Psoas muscle (tissue), 8 donors: ENCODE results near the gene HOMER2. TPM values are rescaled to one million over a fixed set of nuclear protein-coding genes. Genes with fewer than 3 reads are reported as not detected.

Experiments
- ATAC-seq, 4 donors: fragments of 200-7000 bp; cut with Tn5 transposase; one replicate each; pipeline ENCODE4 v1.9.1; 2020; ENCODE audit warnings: moderate library complexity in 3 of 4, mild to moderate bottlenecking in 2 of 4
- DNase-seq, 2 donors: peaks; one replicate each; pipeline ENCODE4 v3.0.0-alpha.2; 2020
- H3K27ac ChIP-seq: fragments of 200-600 bp; one replicate; pipeline ENCODE4 v1.8.0; 2022
- H3K27me3 ChIP-seq, 3 donors: fragments of 200-600 bp in 1 of 3; one replicate each; pipeline versions ENCODE4 v1.6.1 to v1.8.0; 2013 to 2022; ENCODE audit warnings: low read length in 2 of 3, mild to moderate bottlenecking in 2 of 3, moderate library complexity in 1 of 3; ENCODE audit not compliant: insufficient read depth in 3 of 3
- H3K36me3 ChIP-seq, 2 donors: fragments of 200-600 bp in 1 of 2; one replicate each; pipeline versions ENCODE4 v1.6.1 to v1.8.0; 2013 to 2022; ENCODE audit warnings: low read depth in 1 of 2, mild to moderate bottlenecking in 1 of 2, moderate library complexity in 1 of 2; ENCODE audit not compliant: insufficient read depth in 1 of 2
- H3K4me1 ChIP-seq: fragments of 200-600 bp; one replicate; pipeline ENCODE4 v1.8.0; 2022
- H3K4me3 ChIP-seq: fragments of 200-600 bp; one replicate; pipeline ENCODE4 v1.8.0; 2022; ENCODE audit warnings: mild to moderate bottlenecking
- H3K9me3 ChIP-seq: fragments of 200-600 bp; one replicate; pipeline ENCODE4 v1.8.0; 2022
- CTCF ChIP-seq: fragments of 200-600 bp; IDR thresholded peaks from one replicate; pipeline ENCODE4 v1.8.0; 2022; ENCODE audit warnings: antibody characterized with exemption
- WGBS, 3 donors: extraction: QIAGEN DNeasy Blood & Tissue Kit; methylation state at CpG; one replicate each; pipeline versions ENCODE4 v1.1.6 to v1.1.7; 2013; 5-methylcytosine and 5-hydroxymethylcytosine counted together
- intact Hi-C, 2 donors: fragments of 100-400 bp; cut with DNase I; formaldehyde crosslinking; loops; one replicate each; pipeline versions ENCODE4 v1.11.0 to v1.14.2; 2022
- polyA plus RNA-seq, 3 donors: library from polyadenylated mRNA; stranded (reverse); fragments of 200-250 nt; gene quantifications; one replicate each; pipeline ENCODE4 v1.2.3, GENCODE V29; 2013
- total RNA-seq, 4 donors: library from RNA; stranded (reverse); fragmentation: NEBNext Ultra II Directional in 2 of 4; extraction: Animal tissue kit (Norgen Biotek cat#: 25700) in 2 of 4; gene quantifications; one replicate each; pipeline versions ENCODE4 v1.2.1 to v1.2.4, GENCODE V29; 2021 to 2023
- donor health status: healthy with polysubstance abuse.
- donor health status: DM: no; HTN: no; CAD: no; lungs with moderate emphysema.
- donor health status: Bipolar disorder and iron deficiency.
- donor health status: healthy.
- donor health status: DM: yes; HTN: yes; CAD: no.
- donor health status: DM: no; HTN: no; CAD: no.
- donor health status: DM: no; HTN: no; CAD: no.
- donor health status: DM: yes; HTN: yes; CAD: no.

HOMER2 gene
- total and polyA plus RNA-seq, 7 donors, result 27.2 to 119 (median 53.9) TPM

- DNase-seq, result no peak
- no peak for TF ChIP-seq CTCF
- Histone ChIP-seq H3K27me3 (no peaks in the 10 kb centered on the region), H3K4me3 (no peak overlapping the region), H3K27ac (peak overlapping the region; percentile 24), H3K36me3 (peaks cover 2 to 11% of the 10 kb centered on the region in 2 donors), H3K9me3 (no peaks in the 10 kb centered on the region), H3K4me1 (peaks cover 9% of the 10 kb centered on the region)
- 63 to 90% (median 68%) methylated on average over 6 of the region's 6 CpGs for WGBS, 3 donors
- peak in 2 of 4 donors; percentile 27 to 50 for ATAC-seq
- intact Hi-C loops, result no loop called here
These were observed 61.5 kb downstream of the HOMER2 start for GRCh38 chr15:82890995-82891390.

GRCh38 chr15:82890338-82890994 is 62.1 kb downstream of the HOMER2 start:
- Histone ChIP-seq H3K4me1 (peaks cover 9% of the 10 kb centered on the region), H3K36me3 (peaks cover 2 to 11% of the 10 kb centered on the region in 2 donors), H3K27ac (peak overlapping the region; percentile 24), H3K27me3 (no peaks in the 10 kb centered on the region), H3K9me3 (no peaks in the 10 kb centered on the region), H3K4me3 (no peak overlapping the region)
- intact Hi-C loops, result no loop called here
- 35 to 54% (median 42%) methylated on average over 9 of the region's 9 CpGs for WGBS, 3 donors
- no peak for TF ChIP-seq CTCF
- ATAC-seq (peak; percentile 52 to 87 (median 76)), DNase-seq (no peak)

GRCh38 chr15:82882273-82882928 is 70.1 kb downstream of the HOMER2 start:
- ATAC-seq, result peak; percentile 94 to 97 (median 96)
- Histone ChIP-seq H3K36me3 (no peaks in the 10 kb centered on the region), H3K4me1 (peaks cover 19% of the 10 kb centered on the region), H3K27ac (peak overlapping the region; percentile 68), H3K9me3 (no peaks in the 10 kb centered on the region), H3K4me3 (no peak overlapping the region), H3K27me3 (no peaks in the 10 kb centered on the region)
- intact Hi-C loops, result no loop called here
- no peak for TF ChIP-seq CTCF
- WGBS, 3 donors, result 28 to 42% (median 35%) methylated on average over 5 of the region's 5 CpGs
- peak; percentile 27 to 62 for DNase-seq

- no peak for TF ChIP-seq CTCF
- H3K36me3 ChIP-seq, result no peaks in the 10 kb centered on the region
- WGBS, 3 donors, result 45 to 87% (median 61%) methylated on average over 2 of the region's 2 CpGs
- peak; percentile 35 to 65 (median 56) for ATAC-seq
- peaks cover 19% of the 10 kb centered on the region for H3K4me1 ChIP-seq
- intact Hi-C loops, result no loop called here
- peak overlapping the region; percentile 68 for H3K27ac ChIP-seq
- DNase-seq, result no peak
- no peaks in the 10 kb centered on the region for H3K27me3 ChIP-seq
- no peak overlapping the region for H3K4me3 ChIP-seq
- no peaks in the 10 kb centered on the region for H3K9me3 ChIP-seq
These were observed 70.8 kb downstream of the HOMER2 start for GRCh38 chr15:82881747-82882146.
